ENCODE measurements around the gene TINCR.
"Not testable (repeated sequence)": the region's sequence is repeated elsewhere in the genome, so short reads cannot be mapped to it uniquely, and the experiment has no call there.

The TINCR gene

GRCh38 chr19:5567360-5567969, at the start of gene TINCR:
TSS of gene TINCR (minus strand) at chr19:5567953.
- no peak for DNase-seq

GRCh38 chr19:5617080-5617479, 49.3 kb upstream of the TINCR start:
- DNase-seq: no peak

- no peak for DNase-seq
Measured at GRCh38 chr19:5615756-5616327, 48.1 kb upstream of the TINCR start.

- no peak for DNase-seq
Measured at GRCh38 chr19:5612891-5613865, 45.4 kb upstream of the TINCR start.

- no peak for DNase-seq
Measured at GRCh38 chr19:5609881-5610448, 42.2 kb upstream of the TINCR start.

GRCh38 chr19:5608766-5609165, 41.0 kb upstream of the TINCR start:
- DNase-seq: not testable (repeated sequence)

- no peak for DNase-seq
Measured at GRCh38 chr19:5608291-5608690, 40.5 kb upstream of the TINCR start.

- no peak for DNase-seq
Measured at GRCh38 chr19:5607318-5608275, 39.8 kb upstream of the TINCR start.

- no peak for DNase-seq
Measured at GRCh38 chr19:5605362-5605761, 37.6 kb upstream of the TINCR start.

GRCh38 chr19:5603626-5604025, 35.9 kb upstream of the TINCR start:
- no peak for DNase-seq

- no peak for DNase-seq
Measured at GRCh38 chr19:5600797-5601196, 33.0 kb upstream of the TINCR start.

DNA sequence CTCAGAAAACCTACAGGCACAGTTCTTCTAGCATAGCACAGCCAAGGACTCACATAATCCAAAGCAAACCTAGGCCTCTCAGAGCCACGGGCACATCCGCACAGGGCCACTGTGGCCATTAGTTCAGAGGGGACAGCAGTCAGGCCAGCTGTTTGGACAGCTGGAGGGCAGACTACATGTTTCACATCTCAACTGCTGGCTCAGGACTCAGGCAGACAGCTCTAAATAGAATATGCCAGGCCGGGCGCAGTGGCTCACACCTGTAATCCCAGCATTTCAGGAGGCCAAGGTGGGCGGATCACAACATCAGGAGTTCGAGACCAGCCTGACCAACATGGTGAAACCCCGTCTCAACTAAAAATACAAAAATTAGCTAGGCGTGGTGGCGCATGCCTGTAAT, 28.0 kb upstream of the TINCR start:
- no peak for DNase-seq

GRCh38 chr19:5595129-5595528, 27.4 kb upstream of the TINCR start:
- no peak for DNase-seq

DNA sequence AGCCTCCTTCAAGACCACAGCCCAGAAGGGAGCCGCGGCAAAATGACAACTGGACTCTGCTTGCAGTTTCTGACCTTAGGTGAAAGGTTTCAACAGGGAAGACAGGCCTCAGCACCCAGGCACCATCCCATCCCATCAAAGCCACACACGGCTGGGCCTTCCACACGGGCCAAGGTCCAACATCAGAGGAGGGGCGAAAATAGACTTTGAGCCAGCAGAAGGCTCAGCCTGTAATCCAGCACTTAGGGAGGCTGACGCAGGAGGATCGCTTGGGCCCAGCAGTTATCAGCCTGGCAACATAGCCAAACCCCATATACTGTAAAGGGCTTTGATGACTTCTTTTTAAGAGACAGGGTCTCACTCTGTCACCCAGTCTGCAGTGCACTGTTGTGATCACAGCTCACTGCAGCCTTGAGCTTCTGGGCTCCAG, 26.8 kb upstream of the TINCR start:
- no peak for DNase-seq

- no peak for DNase-seq
Measured at GRCh38 chr19:5593343-5594255, 25.8 kb upstream of the TINCR start.

DNA sequence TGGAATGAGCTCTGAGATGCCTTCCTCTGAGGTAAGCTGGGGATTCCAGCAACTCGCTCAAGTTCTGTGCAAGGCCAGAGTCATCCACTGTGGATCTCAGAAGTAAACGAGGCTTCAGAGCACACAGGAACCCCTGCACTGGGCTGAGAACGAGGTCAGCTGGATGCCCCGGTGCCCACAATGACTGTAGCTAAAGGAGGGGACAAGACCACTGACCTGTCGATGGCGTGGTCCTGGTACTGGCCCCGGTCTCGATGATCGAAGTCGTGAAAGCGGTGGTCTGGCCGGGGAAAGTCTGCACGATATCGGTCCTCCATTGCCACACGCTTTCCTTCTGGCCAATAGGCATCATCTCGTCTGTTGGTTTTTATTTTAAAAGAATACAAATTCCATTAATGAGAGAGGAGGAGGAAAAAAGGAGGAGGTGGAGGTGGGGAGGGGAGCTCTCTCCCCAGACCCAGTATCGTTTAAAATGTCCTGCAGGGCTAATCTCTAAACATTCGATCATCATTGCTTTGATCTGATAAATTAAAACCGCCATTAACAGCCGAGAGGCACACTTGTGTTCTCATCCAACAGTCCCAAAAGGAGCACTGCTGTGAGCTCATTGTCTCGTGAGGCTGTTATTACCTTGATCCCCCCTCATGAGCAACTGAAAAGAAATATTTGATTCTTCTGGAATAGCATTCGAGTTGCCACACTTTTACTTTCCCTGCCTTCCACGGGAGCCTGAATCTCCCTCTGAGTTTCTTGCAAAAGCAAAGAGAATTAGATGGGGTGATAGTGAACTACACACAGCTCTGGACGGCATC, 25.0 kb upstream of the TINCR start:
- DNase-seq: no peak

- no peak for DNase-seq
Measured at GRCh38 chr19:5591476-5591875, 23.7 kb upstream of the TINCR start.

GRCh38 chr19:5590865-5591154, 23.1 kb upstream of the TINCR start:
- no peak for DNase-seq

- no peak for DNase-seq
Measured at GRCh38 chr19:5590151-5590864, 22.6 kb upstream of the TINCR start.

Data from AML-193 (cell line).